Measurements from ENCODE around the gene CSMD2. TPM values are rescaled to one million over a fixed set of nuclear protein-coding genes. Genes with fewer than 3 reads are reported as not detected.

The CSMD2 gene
- total RNA-seq, 5 donors from 2014 or later (not counting 1 experiment from before 2014, with no cell fraction given) = 0.03 TPM; not detected in 4

DNA sequence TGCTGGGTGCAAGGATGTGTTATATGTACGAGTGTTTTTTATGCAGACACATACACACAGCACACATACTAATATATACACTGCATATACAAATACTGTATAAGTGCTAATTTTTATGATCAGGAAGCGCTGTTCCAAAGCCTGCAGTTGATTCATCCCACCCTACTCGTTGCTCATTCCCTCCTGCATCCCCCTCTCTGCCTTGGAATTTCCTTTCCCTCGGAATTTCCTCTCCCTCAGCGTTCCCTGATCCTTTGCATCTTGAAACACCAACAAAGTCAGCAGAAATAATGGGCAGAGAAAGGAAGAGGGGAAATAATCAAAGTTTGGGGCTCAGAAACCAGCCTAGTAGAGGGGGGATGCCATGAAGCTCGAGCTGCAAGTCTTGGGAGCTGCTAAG lies 98.9 kb downstream of the CSMD2 start:
- peaks cover 19 to 20% of the 10 kb centered on the region in 2 donors for H3K27me3 Mint-ChIP-seq
- Histone ChIP-seq H3K27ac (ENCODE audit: low read length) (no peak overlapping the region), H3K9me3 (no peaks in the 10 kb centered on the region), H3K4me3 (ENCODE audit: control insufficient read depth in 1 of 2, extremely low read depth in 1 of 2, low read length in 1 of 2) (no peak overlapping the region), H3K36me3 (ENCODE audit: control insufficient read depth in 2 of 2, extremely low read depth in 1 of 2, insufficient read depth in 1 of 2, low read length in 1 of 2) (no peaks in the 10 kb centered on the region), H3K4me1 (ENCODE audit: control insufficient read depth in 1 of 2, extremely low read depth in 1 of 2, insufficient read depth in 2 of 2, low read length in 2 of 2) (no peaks in the 10 kb centered on the region), H3K27me3 (replicated peaks in 1 of 2; ENCODE audit: control insufficient read depth in 2 of 2, extremely low read depth in 1 of 2, insufficient read depth in 2 of 2, low read length in 1 of 2) (peaks cover 0 to 11% of the 10 kb centered on the region in 2 experiments)
- H3K27ac Mint-ChIP-seq = no peak overlapping the region
- H3K4me1 Mint-ChIP-seq = no peaks in the 10 kb centered on the region
- H3K4me3 Mint-ChIP-seq = no peak overlapping the region
- POLR2A ChIA-PET = no interaction called here
- no peaks in the 10 kb centered on the region for H3K9me3 Mint-ChIP-seq
- no peaks in the 10 kb centered on the region for H3K36me3 Mint-ChIP-seq
- CTCF ChIA-PET = no interaction called here
- ATAC-seq (replicated peaks in 1 of 4) (no peak), DNase-seq (no peak)
- 17% methylated on average over 1 of the region's 6 CpGs for WGBS (ENCODE audit: insufficient coverage)

GRCh38 chr1:34065498-34065897 lies 99.5 kb downstream of the CSMD2 start:
- Mint-ChIP-seq H3K4me3 (no peak overlapping the region), H3K9me3 (no peaks in the 10 kb centered on the region), H3K4me1 (no peaks in the 10 kb centered on the region), H3K27me3 (peaks cover 18 to 19% of the 10 kb centered on the region in 2 donors), H3K36me3 (no peaks in the 10 kb centered on the region), H3K27ac (no peak overlapping the region)
- no peak for DNase-seq
- no peak overlapping the region for H3K27ac ChIP-seq (ENCODE audit: low read length)
- no CpG with 5 or more reads among the region's 2 CpGs for WGBS (ENCODE audit: insufficient coverage)
- no peaks in the 10 kb centered on the region for H3K4me1 ChIP-seq (ENCODE audit: control insufficient read depth in 1 of 2, extremely low read depth in 1 of 2, insufficient read depth in 2 of 2, low read length in 2 of 2)
- ChIA-PET CTCF (no interaction called here), POLR2A (no interaction called here)
- no peaks in the 10 kb centered on the region for H3K36me3 ChIP-seq (ENCODE audit: control insufficient read depth in 2 of 2, extremely low read depth in 1 of 2, insufficient read depth in 1 of 2, low read length in 1 of 2)
- H3K9me3 ChIP-seq = no peaks in the 10 kb centered on the region
- ATAC-seq (replicated peaks in 1 of 4) = no peak
- no peak overlapping the region for H3K4me3 ChIP-seq (ENCODE audit: control insufficient read depth in 1 of 2, extremely low read depth in 1 of 2, low read length in 1 of 2)
- peaks cover 0 to 17% of the 10 kb centered on the region in 2 experiments for H3K27me3 ChIP-seq (replicated peaks in 1 of 2; ENCODE audit: control insufficient read depth in 2 of 2, extremely low read depth in 1 of 2, insufficient read depth in 2 of 2, low read length in 1 of 2)

GRCh38 chr1:34060901-34061415 lies 104.1 kb downstream of the CSMD2 start:
- no peaks in the 10 kb centered on the region for H3K36me3 Mint-ChIP-seq
- WGBS (ENCODE audit: insufficient coverage) = 66% methylated on average over 7 of the region's 10 CpGs
- peaks cover 0 to 32% of the 10 kb centered on the region in 2 experiments for H3K27me3 ChIP-seq (replicated peaks in 1 of 2; ENCODE audit: control insufficient read depth in 2 of 2, extremely low read depth in 1 of 2, insufficient read depth in 2 of 2, low read length in 1 of 2)
- no peaks in the 10 kb centered on the region for H3K9me3 Mint-ChIP-seq
- no peaks in the 10 kb centered on the region for H3K4me1 Mint-ChIP-seq
- H3K27ac Mint-ChIP-seq = no peak overlapping the region
- H3K4me1 ChIP-seq (ENCODE audit: control insufficient read depth in 1 of 2, extremely low read depth in 1 of 2, insufficient read depth in 2 of 2, low read length in 2 of 2) = no peaks in the 10 kb centered on the region
- no peak overlapping the region for H3K27ac ChIP-seq (ENCODE audit: low read length)
- H3K4me3 Mint-ChIP-seq = no peak overlapping the region
- no peak overlapping the region for H3K4me3 ChIP-seq (ENCODE audit: control insufficient read depth in 1 of 2, extremely low read depth in 1 of 2, low read length in 1 of 2)
- POLR2A ChIA-PET = no interaction called here
- DNase-seq = no peak
- H3K36me3 ChIP-seq (ENCODE audit: control insufficient read depth in 2 of 2, extremely low read depth in 1 of 2, insufficient read depth in 1 of 2, low read length in 1 of 2) = no peaks in the 10 kb centered on the region
- no peak for ATAC-seq (replicated peaks in 1 of 4)
- CTCF ChIA-PET = no interaction called here
- H3K9me3 ChIP-seq = no peaks in the 10 kb centered on the region
- peaks cover 21 to 28% of the 10 kb centered on the region in 2 donors for H3K27me3 Mint-ChIP-seq

- CTCF ChIA-PET = no interaction called here
- Mint-ChIP-seq H3K36me3 (no peaks in the 10 kb centered on the region), H3K4me1 (no peaks in the 10 kb centered on the region), H3K27me3 (peaks cover 21 to 28% of the 10 kb centered on the region in 2 donors), H3K9me3 (no peaks in the 10 kb centered on the region), H3K27ac (no peak overlapping the region), H3K4me3 (no peak overlapping the region)
- DNase-seq (no peak), ATAC-seq (replicated peaks in 1 of 4) (no peak)
- no peaks in the 10 kb centered on the region for H3K9me3 ChIP-seq
- H3K27ac ChIP-seq (ENCODE audit: low read length) = no peak overlapping the region
- POLR2A ChIA-PET = no interaction called here
- WGBS (ENCODE audit: insufficient coverage) = 100% methylated on average over 1 of the region's 5 CpGs
- H3K36me3 ChIP-seq (ENCODE audit: control insufficient read depth in 2 of 2, extremely low read depth in 1 of 2, insufficient read depth in 1 of 2, low read length in 1 of 2) = no peaks in the 10 kb centered on the region
- peaks cover 0 to 32% of the 10 kb centered on the region in 2 experiments for H3K27me3 ChIP-seq (replicated peaks in 1 of 2; ENCODE audit: control insufficient read depth in 2 of 2, extremely low read depth in 1 of 2, insufficient read depth in 2 of 2, low read length in 1 of 2)
- H3K4me3 ChIP-seq (ENCODE audit: control insufficient read depth in 1 of 2, extremely low read depth in 1 of 2, low read length in 1 of 2) = no peak overlapping the region
- H3K4me1 ChIP-seq (ENCODE audit: control insufficient read depth in 1 of 2, extremely low read depth in 1 of 2, insufficient read depth in 2 of 2, low read length in 2 of 2) = no peaks in the 10 kb centered on the region
Measured at GRCh38 chr1:34060187-34060730, 104.8 kb downstream of the CSMD2 start.

DNA sequence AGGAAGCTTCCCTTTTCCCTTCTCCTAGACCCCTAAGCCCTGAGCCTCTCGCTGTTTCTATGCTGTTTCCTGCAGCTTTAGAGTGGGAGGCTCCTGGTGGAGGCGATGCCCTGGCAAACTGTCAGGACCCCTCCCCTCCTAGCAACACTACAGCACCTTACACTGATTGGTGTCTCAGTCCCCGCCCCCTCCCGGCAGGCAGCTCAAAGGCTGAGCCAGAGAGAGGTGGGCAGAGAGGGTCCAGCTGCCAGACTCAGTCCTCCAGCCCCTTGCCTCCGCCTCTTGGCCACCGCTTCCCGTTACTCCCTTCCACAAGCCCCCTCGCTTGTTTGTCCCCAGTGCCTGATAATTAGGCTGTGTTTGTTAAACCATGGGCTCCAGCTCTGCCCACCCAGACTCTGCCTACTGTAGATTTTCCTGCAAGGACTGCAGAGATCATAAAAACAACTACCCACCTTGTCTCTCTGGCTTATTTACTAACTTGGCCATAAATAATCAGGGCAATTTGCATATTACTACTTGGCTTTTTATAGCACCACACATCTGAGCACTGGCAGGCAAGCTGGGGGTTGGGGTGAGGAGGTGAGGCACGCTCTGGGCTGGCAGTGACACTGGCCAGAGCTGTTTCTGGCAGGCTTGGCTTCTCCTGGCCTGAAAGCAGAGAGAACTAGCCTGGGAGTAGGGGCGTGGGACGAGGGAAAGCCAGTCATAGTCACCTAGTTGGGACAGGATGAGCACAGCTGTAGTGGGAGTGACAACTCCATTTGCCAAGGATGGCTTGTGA lies 107.5 kb downstream of the CSMD2 start:
- Histone ChIP-seq H3K9me3 (no peaks in the 10 kb centered on the region), H3K27me3 (replicated peaks in 1 of 2; ENCODE audit: control insufficient read depth in 2 of 2, extremely low read depth in 1 of 2, insufficient read depth in 2 of 2, low read length in 1 of 2) (peaks cover 0 to 31% of the 10 kb centered on the region in 2 experiments), H3K36me3 (ENCODE audit: control insufficient read depth in 2 of 2, extremely low read depth in 1 of 2, insufficient read depth in 1 of 2, low read length in 1 of 2) (no peaks in the 10 kb centered on the region), H3K4me3 (ENCODE audit: control insufficient read depth in 1 of 2, extremely low read depth in 1 of 2, low read length in 1 of 2) (no peak overlapping the region), H3K4me1 (ENCODE audit: control insufficient read depth in 1 of 2, extremely low read depth in 1 of 2, insufficient read depth in 2 of 2, low read length in 2 of 2) (no peaks in the 10 kb centered on the region), H3K27ac (ENCODE audit: low read length) (no peak overlapping the region)
- Mint-ChIP-seq H3K4me1 (no peaks in the 10 kb centered on the region), H3K27ac (no peak overlapping the region), H3K4me3 (no peak overlapping the region), H3K36me3 (no peaks in the 10 kb centered on the region), H3K9me3 (peaks cover 0 to 3% (median 0%) of the 10 kb centered on the region in 3 donors), H3K27me3 (peaks cover 23 to 31% of the 10 kb centered on the region in 2 donors)
- no peak for DNase-seq
- 17% methylated on average over 9 of the region's 11 CpGs for WGBS (ENCODE audit: insufficient coverage)
- ChIA-PET POLR2A (no interaction called here), CTCF (no interaction called here)
- no peak for ATAC-seq (replicated peaks in 1 of 4)

DNA sequence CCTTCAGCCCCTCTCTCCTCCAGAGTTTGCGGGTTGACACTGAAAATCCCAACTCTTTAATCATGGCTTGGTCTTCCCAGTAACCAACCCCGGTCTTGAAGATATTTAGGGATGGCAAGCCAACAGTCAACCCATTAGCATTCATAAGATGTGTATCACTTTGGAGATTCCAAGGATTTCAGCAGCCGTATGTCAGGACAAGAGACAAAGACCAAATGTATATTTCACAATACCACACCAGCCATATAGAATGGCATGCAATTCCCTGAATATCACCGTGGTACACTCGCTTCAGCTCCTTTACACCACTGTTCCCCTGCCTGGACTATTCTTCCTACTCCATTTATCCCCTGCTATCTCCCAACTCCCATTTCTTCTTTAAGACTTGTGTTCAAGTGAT lies 109.2 kb downstream of the CSMD2 start:
- no peak overlapping the region for H3K27ac Mint-ChIP-seq
- H3K4me3 ChIP-seq (ENCODE audit: control insufficient read depth in 1 of 2, extremely low read depth in 1 of 2, low read length in 1 of 2) = no peak overlapping the region
- no peaks in the 10 kb centered on the region for H3K4me1 Mint-ChIP-seq
- WGBS (ENCODE audit: insufficient coverage) = 76% methylated on average over 4 of the region's 5 CpGs
- ATAC-seq (replicated peaks in 1 of 4) (no peak), DNase-seq (no peak)
- H3K27me3 ChIP-seq (replicated peaks in 1 of 2; ENCODE audit: control insufficient read depth in 2 of 2, extremely low read depth in 1 of 2, insufficient read depth in 2 of 2, low read length in 1 of 2) = peaks cover 0 to 24% of the 10 kb centered on the region in 2 experiments
- H3K27me3 Mint-ChIP-seq = peaks cover 24 to 36% of the 10 kb centered on the region in 2 donors
- H3K9me3 ChIP-seq = no peaks in the 10 kb centered on the region
- ChIA-PET POLR2A (no interaction called here), CTCF (no interaction called here)
- H3K4me1 ChIP-seq (ENCODE audit: control insufficient read depth in 1 of 2, extremely low read depth in 1 of 2, insufficient read depth in 2 of 2, low read length in 2 of 2) = no peaks in the 10 kb centered on the region
- no peaks in the 10 kb centered on the region for H3K36me3 Mint-ChIP-seq
- H3K9me3 Mint-ChIP-seq = peaks cover 0 to 5% (median 0%) of the 10 kb centered on the region in 3 donors
- no peaks in the 10 kb centered on the region for H3K36me3 ChIP-seq (ENCODE audit: control insufficient read depth in 2 of 2, extremely low read depth in 1 of 2, insufficient read depth in 1 of 2, low read length in 1 of 2)
- no peak overlapping the region for H3K4me3 Mint-ChIP-seq
- no peak overlapping the region for H3K27ac ChIP-seq (ENCODE audit: low read length)
